Osteoblast (primary cell): ENCODE results near the gene RAET1L. TPM values are rescaled to one million over a fixed set of nuclear protein-coding genes. Genes with fewer than 3 reads are reported as not detected.
"Not testable (repeated sequence)": the region's sequence is repeated elsewhere in the genome, so short reads cannot be mapped to it uniquely, and the experiment has no call there.

Experiments
- DNase-seq: peaks from one replicate; pipeline ENCODE4 v3.0.0; 2011; ENCODE audit warnings: low spot score, mixed read lengths; ENCODE audit not compliant: insufficient read length; ENCODE audit errors: missing footprints
- H2AFZ ChIP-seq: 2 replicates; pipeline ENCODE4 v1.6.0; 2011; ENCODE audit warnings: mild to moderate bottlenecking, low read length
- H3K27ac ChIP-seq: 2 replicates; pipeline ENCODE4 v1.5.1; 2011; ENCODE audit warnings: mild to moderate bottlenecking, low read depth, low read length, moderate library complexity
- H3K27me3 ChIP-seq: 2 replicates; pipeline ENCODE4 v1.6.0; 2012; ENCODE audit warnings: mild to moderate bottlenecking, control low read depth, inconsistent platforms, low read length, moderate library complexity; ENCODE audit not compliant: insufficient read depth
- H3K36me3 ChIP-seq: 2 replicates; pipeline ENCODE4 v1.5.1; 2011; ENCODE audit warnings: mild to moderate bottlenecking, low read length, control low read depth, moderate library complexity; ENCODE audit not compliant: insufficient read depth
- H3K4me1 ChIP-seq: 2 replicates; pipeline ENCODE4 v1.5.1; 2011; ENCODE audit warnings: mild to moderate bottlenecking, low read length, control low read depth, moderate library complexity; ENCODE audit not compliant: insufficient read depth
- H3K4me2 ChIP-seq: 2 replicates; pipeline ENCODE4 v1.6.0; 2011; ENCODE audit warnings: mild to moderate bottlenecking, low read length; ENCODE audit not compliant: insufficient read depth
- H3K4me3 ChIP-seq: fragments of 200-600 bp; sonication (generic); 3 replicates; pipeline ENCODE4 v1.5.1; 2012; ENCODE audit warnings: mild to moderate bottlenecking, low read length, inconsistent platforms; ENCODE audit not compliant: insufficient read depth
- H3K79me2 ChIP-seq: 2 replicates; pipeline ENCODE4 v1.6.0; 2012; ENCODE audit warnings: mild to moderate bottlenecking, low read length, control low read depth, inconsistent platforms; ENCODE audit not compliant: insufficient read depth
- H3K9me3 ChIP-seq: 2 replicates; pipeline ENCODE4 v1.5.1; 2011; ENCODE audit warnings: low read depth, low read length, control low read depth
- H4K20me1 ChIP-seq: 2 replicates; pipeline ENCODE4 v1.6.0; 2012; ENCODE audit warnings: mild to moderate bottlenecking, low read length, control low read depth; ENCODE audit not compliant: insufficient read depth
- total RNA-seq: library from RNA; depleted of rRNA; stranded (reverse); fragments of >200 nt; gene quantifications from 2 replicates; pipeline ENCODE4 v1.2.3, GENCODE V29; 2012
- TF ChIP-seq, protein P1 (sequence below): IDR thresholded peaks from 2 replicates; pipeline ENCODE4 v1.5.1; 2011; ENCODE audit warnings: mild to moderate bottlenecking, low read depth, low read length, moderate library complexity; ENCODE audit errors: extremely low read depth

RAET1L gene
- total RNA-seq, 1 donor: not detected

DNA sequence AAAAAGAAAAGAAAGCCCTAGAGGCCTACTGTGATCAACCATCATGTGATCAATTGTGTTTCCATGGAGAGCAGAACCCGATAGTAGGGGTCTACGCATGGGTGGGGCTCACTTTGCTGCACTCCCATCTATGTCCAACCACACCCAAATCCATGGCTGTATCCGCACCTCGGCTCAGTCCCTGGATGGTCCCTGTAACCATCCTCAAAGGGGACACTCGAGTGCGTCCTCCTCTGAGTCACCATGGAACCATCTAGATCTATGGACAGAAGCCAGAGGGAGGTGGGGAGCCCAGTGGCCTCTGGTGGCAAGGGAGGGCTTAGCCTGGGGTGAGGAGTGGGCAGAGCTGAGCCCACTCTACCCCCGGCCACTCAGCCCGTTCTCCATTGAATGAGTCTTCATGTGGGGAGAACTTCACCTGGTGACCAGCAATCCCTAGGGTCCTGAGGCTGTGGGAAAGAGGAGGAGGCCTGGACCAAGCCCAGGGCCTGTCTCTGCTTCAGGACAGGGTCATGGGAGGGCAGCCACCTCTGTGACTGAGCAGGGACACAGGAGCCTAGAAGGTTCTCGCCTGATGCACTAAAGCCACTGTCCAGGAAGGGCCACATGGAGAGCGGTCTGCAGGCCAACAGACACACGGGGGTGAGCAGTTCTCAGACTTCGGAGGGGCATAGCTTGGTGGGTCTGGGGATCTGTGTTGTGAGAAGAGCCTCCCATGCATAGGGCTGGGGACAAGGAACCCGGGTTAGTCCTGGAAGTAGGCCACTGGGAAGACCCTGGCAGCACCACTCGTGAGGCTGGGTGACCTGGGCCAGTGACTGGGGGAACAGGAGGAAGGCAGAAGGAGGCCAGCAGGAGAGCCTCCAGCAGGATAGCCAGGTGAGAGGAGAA lies 19.3 kb downstream of the RAET1L start:
- TF ChIP-seq, protein P1, sequence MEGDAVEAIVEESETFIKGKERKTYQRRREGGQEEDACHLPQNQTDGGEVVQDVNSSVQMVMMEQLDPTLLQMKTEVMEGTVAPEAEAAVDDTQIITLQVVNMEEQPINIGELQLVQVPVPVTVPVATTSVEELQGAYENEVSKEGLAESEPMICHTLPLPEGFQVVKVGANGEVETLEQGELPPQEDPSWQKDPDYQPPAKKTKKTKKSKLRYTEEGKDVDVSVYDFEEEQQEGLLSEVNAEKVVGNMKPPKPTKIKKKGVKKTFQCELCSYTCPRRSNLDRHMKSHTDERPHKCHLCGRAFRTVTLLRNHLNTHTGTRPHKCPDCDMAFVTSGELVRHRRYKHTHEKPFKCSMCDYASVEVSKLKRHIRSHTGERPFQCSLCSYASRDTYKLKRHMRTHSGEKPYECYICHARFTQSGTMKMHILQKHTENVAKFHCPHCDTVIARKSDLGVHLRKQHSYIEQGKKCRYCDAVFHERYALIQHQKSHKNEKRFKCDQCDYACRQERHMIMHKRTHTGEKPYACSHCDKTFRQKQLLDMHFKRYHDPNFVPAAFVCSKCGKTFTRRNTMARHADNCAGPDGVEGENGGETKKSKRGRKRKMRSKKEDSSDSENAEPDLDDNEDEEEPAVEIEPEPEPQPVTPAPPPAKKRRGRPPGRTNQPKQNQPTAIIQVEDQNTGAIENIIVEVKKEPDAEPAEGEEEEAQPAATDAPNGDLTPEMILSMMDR: no peak
- Histone ChIP-seq H3K27me3 (peaks cover 33% of the 10 kb centered on the region), H3K9me3 (no peaks in the 10 kb centered on the region), H3K4me3 (peak overlapping the region; percentile 77), H3K4me1 (peaks cover 5% of the 10 kb centered on the region), H3K4me2 (peak overlapping the region; percentile 92), H4K20me1 (no peaks in the 10 kb centered on the region), H3K79me2 (no peaks in the 10 kb centered on the region), H2AFZ (peak overlapping the region; percentile 85), H3K27ac (no peak overlapping the region), H3K36me3 (no peaks in the 10 kb centered on the region)
- DNase-seq: no peak

DNA sequence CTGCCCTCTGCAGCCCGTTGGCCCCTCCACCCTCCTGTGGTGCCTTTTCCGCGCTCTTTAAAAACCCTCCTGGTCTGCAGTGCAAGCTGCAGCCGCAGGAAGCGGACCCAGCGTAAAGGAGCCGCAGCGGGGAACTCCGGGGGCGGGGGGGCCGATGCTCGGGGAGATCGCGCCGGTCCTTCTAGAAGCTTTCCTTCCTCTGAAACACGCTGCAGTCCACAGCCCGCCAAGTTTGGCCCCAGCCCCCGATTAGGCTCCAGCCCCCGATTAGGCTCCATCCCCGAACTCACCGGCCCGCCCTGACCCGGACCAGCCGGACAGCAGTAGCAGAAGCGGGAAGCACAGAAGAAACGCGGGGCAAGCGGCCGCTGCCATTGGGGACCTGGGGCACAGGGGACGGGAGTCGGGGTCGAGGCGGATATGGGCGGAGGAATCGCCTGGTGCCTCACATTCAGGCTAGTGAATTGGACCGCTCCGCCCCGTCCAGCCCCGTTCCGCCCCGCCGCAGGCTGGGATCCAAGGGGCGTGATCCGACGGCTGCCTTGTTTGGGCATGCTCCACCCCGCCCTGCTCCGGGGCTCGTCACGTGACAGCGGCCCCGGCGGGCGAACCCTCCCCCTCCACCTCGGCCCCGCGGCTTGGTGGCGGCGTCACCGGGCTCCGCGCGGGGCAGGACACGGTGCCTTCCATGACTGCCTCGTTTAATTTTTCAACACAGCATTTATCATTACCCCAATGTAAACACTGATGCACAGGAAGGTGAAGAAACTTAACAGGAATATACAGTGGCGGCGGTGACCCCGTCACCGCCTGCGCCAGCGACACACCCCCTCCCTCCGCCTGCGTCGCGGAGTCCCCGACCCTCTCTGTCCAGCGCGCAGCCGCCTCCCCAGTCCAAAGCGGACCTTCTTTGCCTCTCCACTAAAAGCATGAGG lies 20.3 kb downstream of the RAET1L start:
- H3K4me3 ChIP-seq: peak overlapping the region; percentile 77
- TF ChIP-seq, protein P1: peak; percentile 5
- H3K79me2 ChIP-seq: no peaks in the 10 kb centered on the region
- H3K27me3 ChIP-seq: peaks cover 28% of the 10 kb centered on the region
- no peaks in the 10 kb centered on the region for H3K36me3 ChIP-seq
- H2AFZ ChIP-seq: peak overlapping the region; percentile 85
- H3K4me2 ChIP-seq: peak overlapping the region; percentile 92
- DNase-seq: peak; percentile 99
- no peak overlapping the region for H3K27ac ChIP-seq
- H3K4me1 ChIP-seq: peaks cover 5% of the 10 kb centered on the region
- H3K9me3 ChIP-seq: no peaks in the 10 kb centered on the region
- H4K20me1 ChIP-seq: no peaks in the 10 kb centered on the region

DNA sequence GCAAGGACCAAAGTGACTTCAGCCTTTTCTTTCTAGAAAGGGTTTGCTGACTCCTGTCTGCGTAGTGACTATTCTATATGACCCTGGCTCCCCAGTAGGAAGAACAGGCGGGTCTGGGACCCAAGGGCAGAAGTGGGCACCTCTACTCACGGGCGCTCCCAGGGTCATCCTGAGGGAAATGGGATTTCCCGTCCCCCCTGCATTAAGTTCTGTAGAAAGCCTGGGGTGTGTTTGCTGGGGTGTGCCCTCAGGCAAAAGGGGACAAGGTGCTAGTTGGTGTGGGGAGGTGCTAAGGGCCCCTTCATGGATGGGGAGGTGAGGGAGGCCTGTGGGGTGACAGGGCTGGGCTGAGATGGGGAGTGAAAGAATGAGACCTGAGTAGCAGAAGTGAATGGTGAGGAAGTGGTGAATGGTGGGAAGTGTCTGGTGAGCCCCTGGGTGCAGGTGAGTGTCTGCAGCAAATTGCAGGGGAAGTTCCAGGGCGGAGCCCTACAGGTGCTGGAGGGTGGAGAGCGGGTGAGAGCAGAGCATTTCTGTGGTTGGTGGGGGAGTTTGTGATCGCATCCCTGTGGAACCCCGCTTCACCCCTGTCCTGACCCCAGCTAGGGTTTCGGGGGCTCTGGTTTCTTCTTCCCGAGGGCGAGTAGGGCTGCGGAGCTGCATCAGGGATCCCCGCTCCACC lies 21.1 kb downstream of the RAET1L start:
- Histone ChIP-seq H3K36me3 (no peaks in the 10 kb centered on the region), H2AFZ (no peak overlapping the region), H3K4me1 (peaks cover 5% of the 10 kb centered on the region), H3K27me3 (peaks cover 21% of the 10 kb centered on the region), H3K4me3 (peak overlapping the region; percentile 77), H4K20me1 (no peaks in the 10 kb centered on the region), H3K79me2 (no peaks in the 10 kb centered on the region), H3K27ac (no peak overlapping the region), H3K9me3 (no peaks in the 10 kb centered on the region), H3K4me2 (peak overlapping the region; percentile 92)
- DNase-seq: no peak
- TF ChIP-seq, protein P1: no peak

DNA sequence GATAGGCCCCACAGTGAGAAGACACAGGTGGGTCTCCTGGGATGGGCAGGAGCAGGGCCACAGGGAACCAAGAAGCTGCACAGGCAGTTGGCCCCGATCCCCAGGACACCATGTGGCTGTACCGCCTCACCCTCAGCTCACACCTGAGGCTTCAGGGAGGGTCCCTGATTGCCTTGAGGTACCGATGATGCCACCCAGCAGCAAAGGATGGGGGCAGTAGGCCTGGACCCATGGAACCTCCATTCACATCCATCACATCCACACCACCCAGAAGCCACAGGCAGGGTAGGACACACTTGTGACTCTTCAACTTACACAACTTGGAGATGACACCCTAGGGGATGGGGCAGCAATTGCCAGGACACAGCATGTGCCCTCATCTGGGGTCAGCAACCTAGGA lies 21.7 kb downstream of the RAET1L start:
- not testable (repeated sequence) for H3K4me2 ChIP-seq, H2AFZ ChIP-seq, H3K36me3 ChIP-seq, H4K20me1 ChIP-seq, DNase-seq, H3K9me3 ChIP-seq, H3K4me3 ChIP-seq, H3K27ac ChIP-seq, H3K79me2 ChIP-seq, H3K4me1 ChIP-seq
- peaks cover 14% of the 10 kb centered on the region for H3K27me3 ChIP-seq
